ENCODE measurements around the gene PPP1R13B.

DNA sequence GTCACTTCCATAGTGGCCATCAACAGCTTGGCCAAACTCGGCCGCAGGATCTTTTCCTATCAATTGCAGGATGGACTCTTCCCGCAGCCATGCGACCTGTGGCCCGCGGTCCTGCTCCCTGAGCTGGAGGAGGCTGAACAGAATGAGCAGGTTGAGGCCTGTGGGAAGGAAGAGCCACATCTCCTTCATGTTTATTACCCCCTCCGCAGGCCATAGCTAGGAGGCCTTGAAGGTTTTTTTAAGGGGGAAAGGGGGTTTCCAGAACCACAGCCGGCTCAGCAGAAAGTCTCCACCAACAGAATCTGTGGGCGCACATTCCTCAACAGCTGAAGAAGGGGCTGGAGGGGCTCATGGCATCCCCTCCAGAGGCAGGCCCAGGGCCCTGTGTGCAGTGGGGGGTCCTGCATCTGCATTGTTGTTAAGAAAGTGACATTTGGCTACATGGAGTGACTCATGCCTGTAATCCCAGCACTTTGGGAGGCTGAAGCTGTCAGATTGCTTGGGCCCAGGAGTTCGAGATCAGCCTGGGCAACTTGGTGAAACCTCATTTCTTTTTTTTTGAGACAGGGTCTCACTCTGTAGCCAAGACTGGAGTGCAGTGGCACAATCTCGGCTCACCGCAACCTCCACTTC lies 25.2 kb upstream of the PPP1R13B start:
- TF ChIP-seq, protein P1, sequence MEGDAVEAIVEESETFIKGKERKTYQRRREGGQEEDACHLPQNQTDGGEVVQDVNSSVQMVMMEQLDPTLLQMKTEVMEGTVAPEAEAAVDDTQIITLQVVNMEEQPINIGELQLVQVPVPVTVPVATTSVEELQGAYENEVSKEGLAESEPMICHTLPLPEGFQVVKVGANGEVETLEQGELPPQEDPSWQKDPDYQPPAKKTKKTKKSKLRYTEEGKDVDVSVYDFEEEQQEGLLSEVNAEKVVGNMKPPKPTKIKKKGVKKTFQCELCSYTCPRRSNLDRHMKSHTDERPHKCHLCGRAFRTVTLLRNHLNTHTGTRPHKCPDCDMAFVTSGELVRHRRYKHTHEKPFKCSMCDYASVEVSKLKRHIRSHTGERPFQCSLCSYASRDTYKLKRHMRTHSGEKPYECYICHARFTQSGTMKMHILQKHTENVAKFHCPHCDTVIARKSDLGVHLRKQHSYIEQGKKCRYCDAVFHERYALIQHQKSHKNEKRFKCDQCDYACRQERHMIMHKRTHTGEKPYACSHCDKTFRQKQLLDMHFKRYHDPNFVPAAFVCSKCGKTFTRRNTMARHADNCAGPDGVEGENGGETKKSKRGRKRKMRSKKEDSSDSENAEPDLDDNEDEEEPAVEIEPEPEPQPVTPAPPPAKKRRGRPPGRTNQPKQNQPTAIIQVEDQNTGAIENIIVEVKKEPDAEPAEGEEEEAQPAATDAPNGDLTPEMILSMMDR (IDR thresholded peaks at IDR 0.05) = no peak
- TF ChIP-seq POLR2A (IDR thresholded peaks at IDR 0.05; ENCODE audit: low read depth) = no peak
- TF ChIP-seq EP300 (IDR thresholded peaks at IDR 0.05) = no peak
